HepG2 (cell line): ENCODE results near the gene NFS1. TPM values are rescaled to one million over a fixed set of nuclear protein-coding genes. Genes with fewer than 3 reads are reported as not detected.

Source experiments
- ATAD3A ChIP-seq: sonication (generic); formaldehyde crosslinking; IDR thresholded peaks from 2 replicates; pipeline ENCODE4 v1.4.0; 2020; ENCODE audit warnings: missing genetic modification reagents
- CEBPZ ChIP-seq: IDR thresholded peaks from 2 replicates; pipeline ENCODE4 v1.6.1; 2012; ENCODE audit warnings: low read length, improper control_type of control experiment
- ETV5 ChIP-seq: IDR thresholded peaks from 2 replicates; pipeline ENCODE4 v1.6.1; 2018; ENCODE audit warnings: missing biosample characterization, missing genetic modification reagents, inconsistent platforms, borderline replicate concordance
- PAXIP1 ChIP-seq: sonication (generic); formaldehyde crosslinking; conservative IDR thresholded peaks from 2 replicates; pipeline ENCODE4 v1.4.0; 2020; ENCODE audit warnings: mild to moderate bottlenecking, missing genetic modification reagents, moderate library complexity
- PHF21A ChIP-seq: sonication (generic); formaldehyde crosslinking; IDR thresholded peaks from 2 replicates; pipeline ENCODE4 v1.5.0; 2020; ENCODE audit warnings: mild to moderate bottlenecking, missing genetic modification reagents
- TSC22D2 ChIP-seq: sonication (generic); formaldehyde crosslinking; IDR thresholded peaks from 2 replicates; pipeline ENCODE4 v1.5.1; 2020; ENCODE audit warnings: missing genetic modification reagents, mild to moderate bottlenecking, borderline replicate concordance
- ZBTB7A ChIP-seq: sonication (generic); formaldehyde crosslinking; IDR thresholded peaks from 2 replicates; pipeline ENCODE4 v1.8.0; 2022; ENCODE audit warnings: mild to moderate bottlenecking, missing genetic modification reagents
- ZBTB7B ChIP-seq: sonication (generic); formaldehyde crosslinking; IDR thresholded peaks from 2 replicates; pipeline ENCODE4 v1.4.0; 2020; ENCODE audit warnings: missing genetic modification reagents
- ZNF17 ChIP-seq: sonication (generic); formaldehyde crosslinking; IDR thresholded peaks from 2 replicates; pipeline ENCODE4 v1.5.0; 2020; ENCODE audit warnings: mild to moderate bottlenecking, missing genetic modification reagents
- ZNF234 ChIP-seq: sonication (generic); formaldehyde crosslinking; conservative IDR thresholded peaks from 2 replicates; pipeline ENCODE4 v1.5.1; 2020; ENCODE audit warnings: mild to moderate bottlenecking, missing genetic modification reagents
- ZNF317 ChIP-seq: sonication (generic); formaldehyde crosslinking; IDR thresholded peaks from 2 replicates; pipeline ENCODE4 v1.5.0; 2020; ENCODE audit warnings: mild to moderate bottlenecking, missing genetic modification reagents
- ZNF484 ChIP-seq: sonication (generic); formaldehyde crosslinking; IDR thresholded peaks from 2 replicates; pipeline ENCODE4 v1.5.1; 2020; ENCODE audit warnings: mild to moderate bottlenecking, low read depth, missing genetic modification reagents, borderline replicate concordance
- ZNF710 ChIP-seq: sonication (generic); formaldehyde crosslinking; IDR thresholded peaks from 2 replicates; pipeline ENCODE4 v1.5.0; 2020; ENCODE audit warnings: mild to moderate bottlenecking, missing genetic modification reagents, borderline replicate concordance
- ZNF788 ChIP-seq: sonication (generic); formaldehyde crosslinking; IDR thresholded peaks from 2 replicates; pipeline ENCODE4 v1.5.0; 2020; ENCODE audit warnings: mild to moderate bottlenecking, missing genetic modification reagents, borderline replicate concordance
- ZNF839 ChIP-seq: sonication (generic); formaldehyde crosslinking; IDR thresholded peaks from 2 replicates; pipeline ENCODE4 v1.4.0; 2020; ENCODE audit warnings: missing genetic modification reagents, mild to moderate bottlenecking, borderline replicate concordance
- polyA plus RNA-seq, 8 experiments: library from polyadenylated mRNA; depleted of rRNA in 3 of 8; stranded (reverse) in 7 of 8; unstranded in 1 of 8; fragments of >200 nt; fragmentation: Illumina TruSeq in 4 of 8; extraction: Trizol in 4 of 8; gene quantifications; 2 replicates each; pipeline versions ENCODE4 v1.2.1 to v1.2.3, GENCODE V29; 2011 to 2016; ENCODE audit warnings: low read depth in 4 of 8, missing spikeins in 1 of 8, mixed read lengths in 1 of 8; ENCODE audit not compliant: insufficient read depth in 1 of 8
- total RNA-seq, 5 experiments: library from RNA; depleted of rRNA; stranded (reverse); fragments of >200 nt; fragmentation: Illumina TruSeq; extraction: Trizol; gene quantifications; 2 replicates each; pipeline ENCODE4 v1.2.3, GENCODE V29; 2016; ENCODE audit warnings: low read depth in 1 of 5

Gene NFS1
- total and polyA plus RNA-seq, 2 of the 13 experiments (the other 11 are each of a cell fraction or from before 2014, with no cell fraction given): 65.9 to 88.1 TPM

- peak; percentile 39; the same call in 1 of the 2 replicates for TF ChIP-seq PAXIP1 (CRISPR knock-in tag)
- TF ChIP-seq TSC22D2 (CRISPR knock-in tag): 0 out of 2 replicates have a peak, but pooled peaks have one; percentile 42
- TF ChIP-seq ZNF788 (CRISPR knock-in tag): peak; percentile 72; the same call in 1 of the 2 replicates
- peak; percentile 76; the same call in 1 of the 2 replicates for TF ChIP-seq PHF21A (CRISPR knock-in tag)
- no peak for TF ChIP-seq ZNF234 (CRISPR knock-in tag)
- TF ChIP-seq ATAD3A: peak; percentile 80; the same call in 1 of the 2 replicates
- TF ChIP-seq ZNF317 (CRISPR knock-in tag): peak; percentile 76
- TF ChIP-seq ZBTB7A (CRISPR knock-in tag): peak; percentile 71; the same call in 1 of the 2 replicates
- TF ChIP-seq ZNF17 (CRISPR knock-in tag): no peak
- TF ChIP-seq ZNF484: 0 out of 2 replicates have a peak, but pooled peaks have one; percentile 70
- TF ChIP-seq ETV5 (CRISPR knock-in tag): peak; percentile 10; the same call in 1 of the 2 replicates
- 0 out of 2 replicates have a peak, but pooled peaks have one; percentile 1 for TF ChIP-seq ZNF839 (CRISPR knock-in tag)
- no peak for TF ChIP-seq ZBTB7B
- peak; percentile 73; the same call in 1 of the 2 replicates for TF ChIP-seq ZNF710 (CRISPR knock-in tag)
- no peak for TF ChIP-seq CEBPZ
Observed at GRCh38 chr20:35697696-35698297, 1.4 kb downstream of the NFS1 start (continued).
